ENCODE results near the gene PTPA.

- TF ChIP-seq, protein P1, sequence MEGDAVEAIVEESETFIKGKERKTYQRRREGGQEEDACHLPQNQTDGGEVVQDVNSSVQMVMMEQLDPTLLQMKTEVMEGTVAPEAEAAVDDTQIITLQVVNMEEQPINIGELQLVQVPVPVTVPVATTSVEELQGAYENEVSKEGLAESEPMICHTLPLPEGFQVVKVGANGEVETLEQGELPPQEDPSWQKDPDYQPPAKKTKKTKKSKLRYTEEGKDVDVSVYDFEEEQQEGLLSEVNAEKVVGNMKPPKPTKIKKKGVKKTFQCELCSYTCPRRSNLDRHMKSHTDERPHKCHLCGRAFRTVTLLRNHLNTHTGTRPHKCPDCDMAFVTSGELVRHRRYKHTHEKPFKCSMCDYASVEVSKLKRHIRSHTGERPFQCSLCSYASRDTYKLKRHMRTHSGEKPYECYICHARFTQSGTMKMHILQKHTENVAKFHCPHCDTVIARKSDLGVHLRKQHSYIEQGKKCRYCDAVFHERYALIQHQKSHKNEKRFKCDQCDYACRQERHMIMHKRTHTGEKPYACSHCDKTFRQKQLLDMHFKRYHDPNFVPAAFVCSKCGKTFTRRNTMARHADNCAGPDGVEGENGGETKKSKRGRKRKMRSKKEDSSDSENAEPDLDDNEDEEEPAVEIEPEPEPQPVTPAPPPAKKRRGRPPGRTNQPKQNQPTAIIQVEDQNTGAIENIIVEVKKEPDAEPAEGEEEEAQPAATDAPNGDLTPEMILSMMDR (IDR thresholded peaks at IDR 0.05; ENCODE audit: poor library complexity, severe bottlenecking), result peak; percentile 27
- TF ChIP-seq POLR2AphosphoS5 (IDR thresholded peaks at IDR 0.05) (peak; percentile 98), EP300 (conservative IDR thresholded peaks at IDR 0.05; ENCODE audit: poor library complexity, severe bottlenecking) (no peak), TAF1 (IDR thresholded peaks at IDR 0.05; ENCODE audit: low read depth) (peak; percentile 99), SMC3 (conservative IDR thresholded peaks at IDR 0.05; ENCODE audit: poor library complexity) (peak; percentile 73), EZH2 (IDR thresholded peaks at IDR 0.05; ENCODE audit: borderline replicate concordance, insufficient read depth, low read length, poor library complexity, severe bottlenecking) (no peak), REST (IDR thresholded peaks at IDR 0.05; ENCODE audit: borderline replicate concordance) (peak; percentile 96)
Observed at GRCh38 chr9:129177791-129178567, 66.8 kb downstream of the PTPA start, which contains the start of gene IER5L.
